Cardiac fibroblast (primary cell): ENCODE measurements around the gene GMEB2.
"Not testable (repeated sequence)": the region's sequence is repeated elsewhere in the genome, so short reads cannot be mapped to it uniquely, and the experiment has no call there.

Source experiments
- DNase-seq, 2 donors: peaks; one replicate each; pipeline versions ENCODE4 v3.0.0 to v3.0.0-alpha.2; 2010; ENCODE audit warnings: low read depth in 2 of 2
- H3K4me3 ChIP-seq, 2 donors: replicated peaks in 1 of 2; 1 replicate in 1 of 2; 2 replicates in 1 of 2; pipeline ENCODE4 v1.5.1; 2011; ENCODE audit warnings: low read depth in 2 of 2, low read length in 2 of 2, mild to moderate bottlenecking in 2 of 2, moderate library complexity in 1 of 2
- TF ChIP-seq, protein P1 (sequence below): IDR thresholded peaks from one replicate; pipeline ENCODE4 v1.5.1; 2011; ENCODE audit warnings: low read depth, mild to moderate bottlenecking, low read length, inconsistent platforms

The GMEB2 gene

GRCh38 chr20:63610581-63611435 lies 16.1 kb downstream of the GMEB2 start:
- TF ChIP-seq, protein P1, sequence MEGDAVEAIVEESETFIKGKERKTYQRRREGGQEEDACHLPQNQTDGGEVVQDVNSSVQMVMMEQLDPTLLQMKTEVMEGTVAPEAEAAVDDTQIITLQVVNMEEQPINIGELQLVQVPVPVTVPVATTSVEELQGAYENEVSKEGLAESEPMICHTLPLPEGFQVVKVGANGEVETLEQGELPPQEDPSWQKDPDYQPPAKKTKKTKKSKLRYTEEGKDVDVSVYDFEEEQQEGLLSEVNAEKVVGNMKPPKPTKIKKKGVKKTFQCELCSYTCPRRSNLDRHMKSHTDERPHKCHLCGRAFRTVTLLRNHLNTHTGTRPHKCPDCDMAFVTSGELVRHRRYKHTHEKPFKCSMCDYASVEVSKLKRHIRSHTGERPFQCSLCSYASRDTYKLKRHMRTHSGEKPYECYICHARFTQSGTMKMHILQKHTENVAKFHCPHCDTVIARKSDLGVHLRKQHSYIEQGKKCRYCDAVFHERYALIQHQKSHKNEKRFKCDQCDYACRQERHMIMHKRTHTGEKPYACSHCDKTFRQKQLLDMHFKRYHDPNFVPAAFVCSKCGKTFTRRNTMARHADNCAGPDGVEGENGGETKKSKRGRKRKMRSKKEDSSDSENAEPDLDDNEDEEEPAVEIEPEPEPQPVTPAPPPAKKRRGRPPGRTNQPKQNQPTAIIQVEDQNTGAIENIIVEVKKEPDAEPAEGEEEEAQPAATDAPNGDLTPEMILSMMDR: no peak
- no peak overlapping the region for H3K4me3 ChIP-seq
- no peak for DNase-seq

DNA sequence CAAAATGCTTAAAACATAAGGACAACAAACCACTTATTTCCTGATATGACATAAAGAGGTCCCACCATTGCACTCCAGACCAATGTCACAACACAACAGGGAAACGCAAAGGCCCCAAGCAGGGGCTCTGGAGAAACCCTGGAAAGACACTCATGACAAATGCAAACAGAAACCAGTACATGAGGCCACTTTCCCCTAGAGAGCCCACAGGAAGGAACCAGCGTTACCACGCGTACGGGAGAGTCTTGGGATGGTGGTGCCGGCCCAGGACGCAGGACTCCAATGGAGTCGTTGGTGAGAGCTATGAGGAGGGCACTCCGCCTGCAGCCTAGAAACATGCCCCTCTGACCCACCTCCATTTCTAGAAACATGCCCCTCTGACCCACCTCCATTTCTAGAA lies 20.2 kb downstream of the GMEB2 start:
- DNase-seq: no peak
- no peak overlapping the region for H3K4me3 ChIP-seq
- TF ChIP-seq, protein P1: no peak

GRCh38 chr20:63602321-63602720 lies 24.6 kb downstream of the GMEB2 start:
- TF ChIP-seq, protein P1: no peak
- no peak for DNase-seq
- H3K4me3 ChIP-seq: no peak overlapping the region

DNA sequence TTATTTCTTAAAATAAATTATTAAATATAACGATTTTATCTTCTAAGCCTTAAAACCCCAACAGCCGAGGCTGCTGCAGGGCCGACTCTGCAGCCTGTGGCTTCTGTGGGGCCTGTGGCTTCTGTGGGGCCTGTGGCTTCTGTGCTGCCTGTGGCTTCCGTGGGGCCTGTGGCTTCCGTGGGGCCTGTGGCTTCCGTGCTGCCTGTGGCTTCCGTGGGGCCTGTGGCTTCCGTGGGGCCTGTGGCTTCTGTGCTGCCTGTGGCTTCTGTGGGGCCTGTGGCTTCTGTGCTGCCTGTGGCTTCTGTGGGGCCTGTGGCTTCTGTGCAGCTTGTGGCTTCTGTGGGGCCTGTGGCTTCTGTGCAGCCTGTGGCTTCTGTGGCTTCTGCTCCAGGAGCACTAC lies 25.2 kb downstream of the GMEB2 start:
- H3K4me3 ChIP-seq, DNase-seq: not testable (repeated sequence)

DNA sequence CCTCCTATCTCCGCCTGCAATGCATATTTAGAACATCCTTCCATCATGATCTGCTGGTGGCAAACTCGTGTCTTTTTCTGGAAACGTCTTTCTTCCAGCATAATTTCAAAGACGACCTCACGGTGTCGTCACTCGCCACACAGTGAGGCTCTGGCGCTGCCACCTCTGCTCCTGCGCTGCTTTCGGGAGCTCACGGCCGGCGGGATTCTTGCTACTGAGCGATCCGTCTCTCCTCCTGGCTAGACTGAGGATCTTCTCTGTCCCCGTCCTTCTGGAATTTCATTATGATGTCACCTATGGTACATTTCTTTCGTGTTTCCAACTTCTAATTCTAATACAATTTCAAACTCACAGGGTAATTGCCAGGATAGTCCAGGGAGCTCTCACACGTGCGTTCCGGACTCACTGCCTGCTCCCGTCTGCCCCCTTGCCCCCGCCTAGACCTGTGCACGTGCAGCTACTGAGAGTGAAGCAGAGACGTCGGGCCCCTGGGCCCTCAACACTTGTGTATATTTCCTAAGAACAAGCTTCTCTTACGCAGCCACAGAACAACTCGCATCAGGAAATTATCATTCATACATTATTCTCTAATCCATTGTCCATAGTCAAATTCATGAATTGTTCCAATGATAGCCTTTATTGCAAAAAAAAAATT lies 27.4 kb downstream of the GMEB2 start:
- H3K4me3 ChIP-seq: no peak overlapping the region
- TF ChIP-seq, protein P1: no peak
- DNase-seq: no peak

- no peak overlapping the region for H3K4me3 ChIP-seq
- TF ChIP-seq, protein P1: no peak
- DNase-seq: no peak
Measured at GRCh38 chr20:63598479-63599395, 28.2 kb downstream of the GMEB2 start.
